ENCODE results near the gene PRKAG2.

PRKAG2 gene

DNA sequence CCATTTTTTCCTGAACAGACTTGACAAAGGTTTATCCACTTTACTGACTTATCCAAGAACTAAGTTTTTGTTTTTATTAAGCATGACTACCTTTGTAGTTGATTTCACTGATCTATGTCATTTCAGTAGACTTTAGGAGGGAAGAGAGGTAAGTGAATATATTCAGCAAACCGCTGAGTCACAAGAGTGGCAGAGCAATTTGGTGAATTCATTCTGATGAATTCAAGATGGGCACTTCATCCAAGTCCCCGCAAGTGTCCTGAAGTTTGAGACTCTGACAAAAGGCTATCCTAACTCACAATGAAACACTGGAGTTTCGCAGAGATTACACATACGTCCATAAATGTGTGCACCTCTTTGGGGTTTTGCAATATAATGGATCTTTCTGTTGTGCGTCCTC lies 255.0 kb downstream of the PRKAG2 start:
- no peak for DNase-seq (ENCODE audit: low spot score)

DNA sequence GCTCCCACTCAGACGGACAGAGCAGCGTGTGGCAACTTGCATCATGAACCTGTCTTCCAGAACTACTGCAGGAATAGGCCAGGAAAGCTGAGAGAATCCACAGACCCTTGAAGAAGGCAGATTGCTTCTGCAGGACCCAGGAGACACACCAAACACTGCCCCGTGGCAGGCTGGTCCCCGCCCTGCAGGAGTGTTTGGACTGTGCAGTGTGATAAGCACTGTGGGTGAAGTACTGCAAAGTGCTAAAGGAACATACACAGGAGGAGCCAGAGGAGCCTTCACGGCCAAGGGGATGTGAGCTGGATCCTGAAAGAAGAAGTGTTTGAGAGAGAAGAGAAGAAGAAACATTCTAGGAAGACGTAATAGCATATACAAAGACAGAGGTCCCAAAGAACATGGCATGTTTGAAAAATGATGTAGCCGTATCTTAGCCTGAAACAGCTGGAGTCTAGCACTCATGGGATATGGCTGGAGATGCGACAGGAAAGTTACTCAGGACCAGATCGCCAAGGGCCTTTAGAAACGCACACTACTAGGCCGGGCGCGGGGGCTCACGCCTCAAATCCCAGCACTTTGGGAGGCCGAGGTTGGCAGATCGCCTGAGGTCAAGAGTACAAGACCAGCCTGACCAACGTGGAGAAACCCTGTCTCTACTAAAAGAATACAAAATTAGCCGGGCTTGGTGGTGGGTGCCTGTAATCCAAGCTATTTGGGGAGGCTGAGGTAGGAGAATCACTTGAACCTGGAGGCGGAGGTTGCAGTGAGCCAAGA lies 260.3 kb downstream of the PRKAG2 start:
- DNase-seq (ENCODE audit: low spot score), result no peak

DNA sequence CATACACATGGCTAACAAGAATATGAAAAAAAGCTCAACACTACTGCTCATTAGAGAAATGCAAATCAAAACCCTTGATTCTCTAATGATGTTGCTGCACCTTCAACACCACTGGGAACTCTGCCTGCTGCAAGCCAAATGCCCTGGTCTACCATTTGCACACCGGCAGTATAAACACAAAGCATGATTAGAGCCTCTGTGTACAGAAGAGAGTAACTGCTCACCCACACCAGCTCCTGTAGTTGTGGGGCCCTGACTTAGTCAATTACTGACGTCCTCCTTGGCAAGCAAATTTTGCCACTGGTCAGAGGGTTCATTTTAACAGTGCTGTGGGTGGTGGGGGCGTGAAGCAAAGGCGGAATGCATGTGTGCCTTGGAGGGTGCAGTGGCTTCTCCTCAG lies 261.1 kb downstream of the PRKAG2 start:
- no peak for DNase-seq (ENCODE audit: low spot score)

DNA sequence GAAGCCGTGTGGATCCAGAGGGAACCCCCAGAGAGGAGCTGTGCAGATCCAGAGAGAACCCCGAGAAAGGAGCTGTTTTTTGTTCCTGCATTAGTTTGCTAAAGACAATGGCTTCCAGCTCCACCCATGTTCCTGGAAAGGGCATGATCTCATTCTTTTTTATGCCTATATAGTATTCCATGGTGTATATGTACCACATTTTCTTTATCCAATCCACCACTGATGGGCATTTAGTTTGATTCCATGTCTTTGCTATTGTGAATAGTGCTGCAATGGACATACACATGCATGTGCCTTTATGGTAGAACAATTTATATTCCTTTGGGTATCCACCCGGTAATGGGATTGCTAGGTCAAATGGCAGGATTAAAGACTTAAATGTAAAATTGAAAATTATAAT lies 261.9 kb downstream of the PRKAG2 start:
- DNase-seq (ENCODE audit: low spot score), result no peak

DNA sequence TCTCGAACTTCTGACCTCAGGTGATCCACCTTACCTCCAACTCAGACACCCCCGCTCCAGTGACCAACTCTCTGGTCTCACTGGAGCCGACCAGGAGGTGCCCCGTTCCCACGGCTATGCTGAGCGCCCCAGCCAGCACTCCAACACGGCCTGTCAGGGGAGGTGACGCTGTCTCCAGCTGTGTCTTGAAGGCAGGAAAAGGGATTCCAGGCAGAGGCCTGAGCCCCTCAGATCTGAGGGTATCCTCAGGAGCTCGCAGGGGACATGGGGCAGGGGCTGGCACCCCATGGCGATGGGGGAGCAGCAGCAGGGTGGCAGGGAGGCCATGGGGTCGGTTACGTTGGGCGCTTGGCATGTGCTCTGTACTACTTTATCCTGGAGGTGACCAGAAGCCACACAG lies 262.9 kb downstream of the PRKAG2 start:
- no peak for DNase-seq (ENCODE audit: low spot score)

DNA sequence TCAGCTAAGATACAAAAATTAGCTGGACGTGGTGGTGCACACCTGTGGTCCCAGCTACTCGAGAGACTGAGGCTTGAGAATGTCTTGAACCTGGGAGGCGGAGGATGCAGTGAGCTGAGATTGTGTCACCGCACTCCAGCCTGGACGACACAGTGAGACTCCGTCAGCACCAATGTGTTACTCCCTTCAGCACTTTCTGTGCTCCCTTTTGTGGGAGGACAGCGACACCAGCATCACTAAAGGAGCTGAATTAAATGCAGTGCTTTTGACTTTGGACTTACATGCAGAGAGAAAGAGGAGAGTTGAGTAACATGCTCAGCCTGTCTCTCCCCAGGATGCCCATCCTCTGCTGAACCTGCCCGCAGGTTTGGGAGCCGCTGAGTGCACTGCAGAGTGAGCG lies 265.0 kb downstream of the PRKAG2 start:
- no peak for DNase-seq (ENCODE audit: low spot score)

DNA sequence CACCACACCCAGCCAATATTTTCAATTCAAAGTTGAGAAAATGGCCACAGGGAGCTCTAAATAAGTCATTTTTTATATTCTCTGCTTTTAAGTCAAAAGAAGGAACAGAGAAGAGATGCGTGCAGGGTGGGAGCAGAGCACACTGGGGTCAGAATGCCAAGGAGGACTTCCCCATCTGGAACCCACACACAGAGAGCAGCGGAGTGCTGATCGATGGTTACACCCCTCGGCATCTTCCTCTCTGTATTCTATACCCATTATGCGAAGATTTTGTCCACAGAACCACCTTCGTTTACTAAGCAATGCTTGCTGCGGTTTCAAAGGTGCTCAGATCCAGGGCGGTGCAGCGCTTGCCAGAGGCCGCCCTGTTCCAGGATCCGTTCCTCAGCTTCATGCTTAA lies 265.9 kb downstream of the PRKAG2 start:
- no peak for DNase-seq (ENCODE audit: low spot score)

DNA sequence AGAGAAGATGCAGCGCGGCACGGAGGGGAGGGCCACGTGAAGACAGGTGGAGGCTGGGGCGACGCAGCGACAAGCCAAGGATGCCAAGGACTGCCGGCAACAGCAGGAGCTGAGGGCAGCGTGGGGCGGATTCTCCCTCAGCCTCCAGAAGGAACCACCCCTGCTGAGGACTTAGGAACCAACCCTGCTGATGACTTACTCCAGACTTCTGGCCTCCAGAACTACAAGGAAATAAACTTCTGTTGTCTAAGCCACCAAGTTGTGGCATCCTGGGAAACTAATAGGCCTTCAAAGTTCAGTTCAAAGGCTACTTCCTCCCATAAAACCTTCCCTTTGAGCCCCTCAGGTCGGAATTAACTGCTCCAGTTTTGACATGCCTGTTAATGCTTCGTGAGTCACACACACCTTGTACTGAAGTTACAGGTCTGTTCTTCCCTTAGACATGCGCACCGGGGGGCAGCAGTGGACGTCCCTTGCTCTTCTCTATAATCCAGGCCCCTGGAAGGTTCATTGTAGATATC lies 268.8 kb downstream of the PRKAG2 start:
- DNase-seq (ENCODE audit: low spot score), result no peak

DNA sequence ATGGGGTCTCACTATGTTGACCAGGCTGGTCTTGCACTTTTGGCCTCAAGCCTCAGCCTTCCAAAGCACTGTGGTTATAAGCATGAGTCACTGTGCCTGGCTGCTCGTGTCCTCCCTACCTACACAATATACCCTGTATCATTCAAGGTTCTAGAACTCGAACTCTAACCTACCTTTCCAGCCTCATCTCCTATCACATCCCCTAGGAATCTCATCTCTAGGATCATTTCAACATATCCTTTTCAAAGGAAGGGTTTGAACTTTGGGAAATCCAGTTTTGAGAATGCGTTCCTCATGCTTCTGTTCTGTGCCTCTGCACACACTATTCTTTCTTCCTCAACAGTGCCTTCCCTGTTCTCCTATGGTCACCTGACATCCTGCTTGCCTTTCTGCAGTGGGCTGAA lies 269.4 kb downstream of the PRKAG2 start:
- DNase-seq (ENCODE audit: low spot score), result no peak

DNA sequence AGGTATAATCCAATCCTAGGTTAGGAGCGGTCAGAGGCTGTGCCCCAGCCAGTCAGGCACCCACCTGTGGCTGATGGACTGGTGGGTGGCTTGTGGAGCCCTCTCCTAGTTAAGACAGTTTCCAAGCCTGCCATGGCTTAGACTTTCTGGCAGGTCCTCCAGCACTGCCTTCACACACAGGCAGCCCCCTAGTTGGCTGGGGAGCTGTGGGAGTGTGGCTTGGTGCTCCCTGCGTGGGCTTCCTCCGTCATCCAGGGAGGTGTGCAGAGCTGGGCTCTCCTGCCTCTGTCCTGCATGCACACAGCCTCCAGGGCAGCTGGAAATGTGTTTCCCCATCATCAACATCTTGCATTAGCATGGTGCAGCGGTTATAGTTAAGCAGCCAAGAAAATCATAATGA lies 273.0 kb downstream of the PRKAG2 start:
- no peak for DNase-seq (ENCODE audit: low spot score)

DNA sequence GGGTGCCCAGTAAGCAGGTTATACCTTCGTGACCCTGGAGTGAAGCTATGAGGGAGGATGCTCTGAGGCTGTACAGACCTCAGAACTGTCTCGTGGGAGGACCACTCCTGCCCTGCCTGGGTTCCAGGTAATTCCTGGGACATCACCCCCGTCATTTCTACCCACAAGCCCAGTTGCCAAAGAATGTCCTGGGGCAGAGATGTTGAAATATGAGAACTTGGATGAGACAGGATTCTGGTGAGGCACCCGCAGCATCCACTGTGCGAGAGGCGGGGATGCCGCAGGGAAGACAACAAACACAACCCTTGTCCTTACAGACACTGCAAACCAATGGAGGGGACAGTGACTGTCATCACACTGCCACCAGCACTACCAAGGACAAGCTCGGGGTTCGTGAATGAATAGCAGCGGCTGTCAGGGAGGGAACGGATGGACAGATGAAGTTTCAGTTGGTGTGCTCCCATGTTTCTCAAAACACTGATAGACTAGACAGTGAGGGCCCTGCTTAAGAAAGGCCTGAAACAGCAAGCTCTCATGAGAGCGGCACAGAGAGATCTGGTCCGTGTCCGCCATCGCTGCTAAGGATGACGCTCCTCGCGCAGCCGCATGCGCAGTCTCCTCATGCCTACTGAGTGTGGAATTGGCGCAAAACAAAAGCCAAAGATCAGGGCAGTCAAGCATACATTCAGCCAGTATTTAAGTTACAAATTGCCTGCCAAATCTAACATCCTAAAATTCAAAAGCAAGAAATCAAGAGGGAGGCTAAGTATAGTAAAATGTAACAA lies 275.2 kb downstream of the PRKAG2 start:
- no peak for DNase-seq (ENCODE audit: low spot score)

DNA sequence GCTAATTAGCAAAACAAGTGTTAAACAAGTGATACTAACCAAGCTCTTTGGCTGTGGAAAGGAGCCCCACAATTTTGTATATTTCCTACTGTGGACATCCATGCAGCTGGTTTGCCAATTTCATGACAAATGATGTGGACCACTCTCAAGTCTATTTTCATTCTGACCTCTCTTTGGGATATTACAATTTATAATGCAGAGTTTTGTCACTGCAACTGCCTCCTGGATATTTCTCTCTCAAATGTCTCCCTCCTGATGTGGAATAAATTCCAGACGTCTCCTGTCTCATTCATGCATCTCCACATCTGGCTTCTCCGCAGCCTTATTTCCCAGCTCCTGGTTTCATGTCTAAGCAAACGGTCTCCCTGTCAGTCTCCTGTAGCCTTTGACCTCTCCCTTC lies 276.6 kb downstream of the PRKAG2 start:
- no peak for DNase-seq (ENCODE audit: low spot score)

DNA sequence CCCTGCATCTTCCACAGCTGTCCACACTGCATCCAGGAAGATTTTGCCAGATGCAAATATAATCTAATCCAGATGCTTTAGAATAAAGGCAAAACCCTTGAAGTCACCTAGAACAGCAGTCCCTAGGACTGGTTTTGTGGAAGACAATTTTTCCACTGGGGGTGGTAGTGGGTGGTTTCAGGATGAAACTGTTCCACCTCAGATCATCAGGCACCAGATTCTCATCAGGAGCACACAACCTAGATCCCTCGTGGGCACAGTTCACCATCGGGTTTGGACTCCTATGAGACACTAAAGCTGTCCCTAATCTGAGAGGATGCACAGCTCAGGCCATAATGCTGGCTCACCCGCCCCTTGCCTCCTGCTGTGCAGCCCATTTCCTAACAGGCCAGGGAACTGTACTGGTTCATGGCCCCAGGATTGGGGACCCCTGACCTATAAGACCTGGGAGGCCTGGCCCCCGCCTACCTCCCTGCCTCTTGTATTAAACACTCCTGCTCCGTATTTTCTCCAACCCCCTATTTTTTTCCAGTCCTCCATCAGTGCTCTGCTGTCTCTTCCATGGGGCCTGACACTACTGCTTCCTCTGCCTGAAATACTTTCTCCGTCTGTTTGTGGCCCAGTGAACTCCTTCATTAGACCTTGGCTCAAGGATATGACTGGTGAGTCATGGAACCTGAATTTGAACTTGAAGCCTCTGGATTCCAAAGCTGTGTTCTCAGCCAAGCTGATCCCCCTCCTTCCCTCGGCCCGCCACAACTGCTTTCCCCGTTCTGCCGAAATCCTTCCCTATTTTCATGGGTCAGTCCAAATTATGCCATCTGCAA lies 277.3 kb downstream of the PRKAG2 start:
- DNase-seq (ENCODE audit: low spot score), result no peak

DNA sequence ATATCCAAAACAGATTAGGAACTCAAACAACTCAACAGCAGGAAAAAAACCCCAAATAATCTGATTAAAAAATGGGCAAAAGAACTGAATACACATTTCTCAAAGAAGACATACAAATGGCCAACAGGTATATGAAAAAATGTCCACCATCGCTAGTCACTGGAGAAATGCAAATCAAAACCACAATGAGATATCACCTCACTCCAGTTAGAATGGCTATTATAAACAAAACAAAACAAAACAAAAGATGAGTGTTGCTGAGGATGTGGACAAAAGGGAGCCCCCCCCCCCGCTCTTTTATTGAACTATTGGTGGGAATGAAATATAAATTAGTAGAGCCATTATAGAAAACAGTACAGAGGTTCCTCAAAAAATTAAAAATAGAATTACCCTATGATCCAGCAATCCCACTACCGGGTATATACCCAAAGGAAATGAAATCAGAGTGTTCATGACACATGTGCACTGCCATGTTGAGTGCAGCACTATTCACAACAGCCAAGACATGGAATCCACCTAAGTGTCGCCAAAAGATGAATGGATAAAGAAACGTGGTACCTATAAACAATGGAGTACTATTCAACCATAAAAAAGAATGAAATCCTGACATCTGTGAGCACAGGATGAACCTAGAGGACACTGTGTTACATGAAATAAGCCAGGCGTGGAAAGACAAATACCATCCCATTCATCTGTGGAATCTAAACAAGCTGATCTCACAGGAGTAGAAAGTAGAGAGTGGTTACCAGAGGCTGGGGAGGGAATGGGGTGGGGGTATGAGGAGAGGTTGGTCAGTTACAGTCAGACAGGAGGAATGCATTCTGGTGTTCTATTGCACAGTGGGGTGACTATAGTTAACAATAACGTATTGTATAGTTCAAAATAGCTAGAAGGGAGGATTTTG lies 279.1 kb downstream of the PRKAG2 start:
- no peak for DNase-seq (ENCODE audit: low spot score)

DNA sequence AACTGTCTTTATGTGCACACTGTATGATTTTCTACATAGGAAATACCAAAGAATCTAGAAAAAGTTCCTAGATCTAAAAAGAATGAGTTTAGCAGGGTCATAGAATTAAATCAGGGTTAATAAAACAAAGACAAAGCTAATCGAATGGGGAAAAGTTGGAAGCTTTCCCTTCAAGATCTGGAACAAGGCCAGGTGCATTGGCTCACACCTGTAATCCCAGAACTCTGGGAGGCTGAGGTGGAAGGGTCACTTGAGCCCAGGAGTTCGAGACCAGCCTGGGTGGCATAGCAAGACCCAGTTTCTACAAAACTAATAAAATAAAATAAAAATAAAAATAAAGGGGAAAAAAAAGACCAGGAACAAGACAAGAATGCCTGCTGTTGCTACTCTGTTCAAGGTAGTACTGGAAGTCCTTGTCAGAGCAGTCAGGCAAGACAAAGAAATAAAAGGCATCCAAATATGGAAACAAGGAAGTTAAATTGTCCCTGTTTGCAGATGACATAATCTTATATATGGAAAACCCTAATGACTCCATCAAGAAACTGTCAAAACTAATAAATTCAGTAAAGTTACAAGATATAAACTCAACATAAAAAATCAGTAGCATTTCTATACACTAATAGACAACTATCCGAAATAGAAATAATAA lies 281.1 kb downstream of the PRKAG2 start:
- DNase-seq (ENCODE audit: low spot score), result no peak

DNA sequence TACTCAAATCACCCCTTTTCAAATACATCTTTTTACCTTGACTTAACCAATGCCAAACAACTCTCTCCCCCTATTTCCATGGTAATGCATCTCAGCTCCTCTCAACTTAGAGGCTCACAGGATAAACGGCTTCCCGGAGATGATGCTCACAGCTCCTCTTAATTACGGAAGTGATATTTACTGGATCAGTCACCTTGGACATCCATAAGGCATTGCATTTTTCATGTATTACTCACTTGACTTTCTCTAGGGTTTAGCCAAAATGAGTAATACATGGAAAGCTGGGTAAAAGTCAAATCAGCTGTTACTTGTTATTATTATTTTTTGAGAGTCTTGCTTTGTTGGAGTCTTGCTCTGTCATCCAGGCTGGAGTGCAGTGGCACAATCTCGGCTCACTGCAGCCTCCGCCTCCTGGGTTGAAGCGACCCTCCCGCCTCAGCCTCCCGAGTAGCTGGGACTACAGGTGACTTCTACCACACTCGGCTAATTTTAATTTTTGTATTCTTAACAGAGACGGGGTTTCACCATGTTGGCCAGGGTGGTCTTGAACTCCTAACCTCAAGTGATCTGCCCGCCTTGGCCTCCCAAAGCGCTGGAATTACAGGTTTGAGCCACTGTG lies 283.9 kb downstream of the PRKAG2 start:
- DNase-seq (ENCODE audit: low spot score), result no peak

DNA sequence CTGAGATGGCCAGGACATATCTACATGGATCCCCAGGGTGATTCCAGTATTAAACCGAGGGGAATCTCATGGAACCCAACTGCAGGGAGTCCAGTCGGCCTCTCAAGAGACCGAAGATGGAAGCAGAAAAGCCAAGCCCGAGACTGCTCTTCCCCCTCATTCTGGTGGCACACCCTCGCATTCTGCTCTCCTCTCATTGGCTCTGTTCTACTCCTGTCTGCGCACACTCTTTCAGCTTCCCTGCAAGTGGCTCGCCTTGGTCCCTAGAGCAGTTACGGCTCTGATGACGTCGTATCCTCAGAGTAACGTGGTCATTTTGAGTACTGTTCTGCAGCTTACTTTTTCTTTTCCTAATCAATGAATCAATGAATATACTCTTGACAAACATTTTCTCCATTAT lies 284.6 kb downstream of the PRKAG2 start:
- DNase-seq (ENCODE audit: low spot score), result no peak

DNA sequence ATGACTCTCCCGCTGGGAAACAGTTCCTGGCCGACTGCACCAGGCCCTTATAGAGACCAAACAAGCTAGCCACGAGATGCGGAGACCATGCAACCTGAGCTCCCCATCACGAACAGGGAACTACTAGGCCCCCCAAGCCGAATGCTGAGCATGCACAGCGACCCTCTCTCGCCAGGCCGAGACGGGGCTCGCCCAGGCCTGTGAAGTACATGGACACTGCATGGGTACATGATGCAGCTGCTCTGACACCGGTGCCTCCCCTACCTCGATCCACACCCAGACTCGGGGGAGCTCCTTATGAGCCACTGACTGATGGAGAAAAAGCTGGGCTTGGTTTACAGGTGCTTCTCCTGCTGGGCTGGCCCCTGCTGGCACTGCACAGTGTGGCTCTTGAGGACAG lies 285.0 kb downstream of the PRKAG2 start:
- no peak for DNase-seq (ENCODE audit: low spot score)

DNA sequence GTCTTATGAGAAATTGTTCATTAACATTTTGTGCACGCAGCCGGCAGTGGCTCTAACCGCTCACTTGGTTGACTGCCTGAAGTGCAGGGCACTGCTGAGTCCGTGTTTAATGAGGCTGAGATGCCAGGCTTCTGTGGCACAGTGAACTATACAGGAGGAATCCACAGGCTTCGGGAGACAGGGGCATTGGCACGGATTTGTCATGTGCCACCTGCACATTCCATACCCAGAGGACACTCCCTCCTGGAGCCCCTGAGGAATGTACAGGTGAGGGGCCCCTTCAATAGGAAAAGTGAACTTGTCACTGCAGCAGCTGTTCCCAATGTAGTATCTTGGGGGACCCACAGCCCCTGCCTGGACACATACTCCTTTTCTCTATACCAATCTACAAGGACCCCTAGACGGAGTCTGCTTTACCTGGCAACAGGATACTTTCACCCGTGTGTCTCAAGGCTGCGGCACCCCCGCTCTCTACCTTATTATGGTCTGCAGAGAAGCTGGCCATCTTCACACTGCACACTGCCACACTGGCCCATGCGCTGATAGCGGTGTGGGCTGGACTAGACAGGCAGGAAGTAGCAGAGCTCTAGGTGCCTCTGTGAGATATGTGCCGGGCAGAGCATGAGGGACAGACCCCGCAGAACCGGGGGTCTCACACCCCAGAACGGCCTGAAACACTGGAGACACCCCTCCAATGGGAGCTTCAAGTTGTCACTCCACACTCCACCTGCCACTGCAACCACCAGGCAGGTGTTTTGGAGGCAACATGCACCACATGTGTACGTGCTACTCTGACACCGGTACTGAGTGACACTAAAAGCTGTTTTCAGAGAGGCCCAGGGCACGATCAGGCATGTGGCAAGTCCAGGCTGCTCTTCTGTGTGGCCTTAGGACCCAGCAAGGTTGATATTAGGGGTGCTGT lies 285.8 kb downstream of the PRKAG2 start:
- no peak for DNase-seq (ENCODE audit: low spot score)

Measured in activated CD4-positive, alpha-beta T cell treated with anti-CD3 and anti-CD28 coated beads, Interleukin-2, Interleukin-4, amounts not matched to agents 100 ng/mL and 50 ng/mL, durations not matched to agents 16 hours and 8 hours (primary cell).